Cardiac fibroblast (primary cell): ENCODE measurements around the gene SHB.
A peak's percentile ranks its signal among the peaks of the same experiment; 100 is the strongest.

Experiments
- DNase-seq, 2 donors: peaks; one replicate each; pipeline versions ENCODE4 v3.0.0 to v3.0.0-alpha.2; 2010; ENCODE audit warnings: low read depth in 2 of 2
- H3K4me3 ChIP-seq, 2 donors: replicated peaks in 1 of 2; 1 replicate in 1 of 2; 2 replicates in 1 of 2; pipeline ENCODE4 v1.5.1; 2011; ENCODE audit warnings: low read depth in 2 of 2, low read length in 2 of 2, mild to moderate bottlenecking in 2 of 2, moderate library complexity in 1 of 2
- TF ChIP-seq, protein P1 (sequence below): IDR thresholded peaks from one replicate; pipeline ENCODE4 v1.5.1; 2011; ENCODE audit warnings: low read depth, mild to moderate bottlenecking, low read length, inconsistent platforms

The SHB gene

GRCh38 chr9:38062498-38063362 lies 6.3 kb downstream of the SHB start:
- peak; percentile 64 to 72 for DNase-seq
- H3K4me3 ChIP-seq = no peak overlapping the region
- TF ChIP-seq, protein P1, sequence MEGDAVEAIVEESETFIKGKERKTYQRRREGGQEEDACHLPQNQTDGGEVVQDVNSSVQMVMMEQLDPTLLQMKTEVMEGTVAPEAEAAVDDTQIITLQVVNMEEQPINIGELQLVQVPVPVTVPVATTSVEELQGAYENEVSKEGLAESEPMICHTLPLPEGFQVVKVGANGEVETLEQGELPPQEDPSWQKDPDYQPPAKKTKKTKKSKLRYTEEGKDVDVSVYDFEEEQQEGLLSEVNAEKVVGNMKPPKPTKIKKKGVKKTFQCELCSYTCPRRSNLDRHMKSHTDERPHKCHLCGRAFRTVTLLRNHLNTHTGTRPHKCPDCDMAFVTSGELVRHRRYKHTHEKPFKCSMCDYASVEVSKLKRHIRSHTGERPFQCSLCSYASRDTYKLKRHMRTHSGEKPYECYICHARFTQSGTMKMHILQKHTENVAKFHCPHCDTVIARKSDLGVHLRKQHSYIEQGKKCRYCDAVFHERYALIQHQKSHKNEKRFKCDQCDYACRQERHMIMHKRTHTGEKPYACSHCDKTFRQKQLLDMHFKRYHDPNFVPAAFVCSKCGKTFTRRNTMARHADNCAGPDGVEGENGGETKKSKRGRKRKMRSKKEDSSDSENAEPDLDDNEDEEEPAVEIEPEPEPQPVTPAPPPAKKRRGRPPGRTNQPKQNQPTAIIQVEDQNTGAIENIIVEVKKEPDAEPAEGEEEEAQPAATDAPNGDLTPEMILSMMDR = no peak

- TF ChIP-seq, protein P1 = no peak
- H3K4me3 ChIP-seq = no peak overlapping the region
- no peak for DNase-seq
These were observed 6.9 kb downstream of the SHB start for GRCh38 chr9:38062106-38062497.

- no peak for DNase-seq
- TF ChIP-seq, protein P1 = no peak
- H3K4me3 ChIP-seq = no peak overlapping the region
These were observed 7.6 kb downstream of the SHB start for GRCh38 chr9:38061326-38061977.

DNA sequence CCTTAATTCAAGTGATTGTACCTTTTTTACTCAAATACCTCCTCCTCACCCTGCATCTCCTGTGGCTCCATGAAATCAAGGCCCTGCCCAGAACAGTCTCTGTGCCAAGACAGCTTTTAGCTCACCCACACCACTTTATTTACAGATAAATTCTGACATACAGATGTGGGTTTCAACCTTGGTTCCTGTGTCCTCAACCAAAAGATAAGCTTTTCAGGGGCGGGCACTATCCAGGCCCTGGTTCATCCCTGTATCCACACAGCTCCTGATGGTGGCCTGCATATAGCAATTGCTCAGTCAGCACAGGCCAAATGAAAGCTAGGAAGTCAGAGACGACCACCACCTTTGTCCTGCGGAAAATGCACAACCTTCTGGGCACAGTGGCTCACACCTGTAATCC lies 8.3 kb downstream of the SHB start:
- H3K4me3 ChIP-seq = no peak overlapping the region
- DNase-seq = no peak
- TF ChIP-seq, protein P1 = no peak

DNA sequence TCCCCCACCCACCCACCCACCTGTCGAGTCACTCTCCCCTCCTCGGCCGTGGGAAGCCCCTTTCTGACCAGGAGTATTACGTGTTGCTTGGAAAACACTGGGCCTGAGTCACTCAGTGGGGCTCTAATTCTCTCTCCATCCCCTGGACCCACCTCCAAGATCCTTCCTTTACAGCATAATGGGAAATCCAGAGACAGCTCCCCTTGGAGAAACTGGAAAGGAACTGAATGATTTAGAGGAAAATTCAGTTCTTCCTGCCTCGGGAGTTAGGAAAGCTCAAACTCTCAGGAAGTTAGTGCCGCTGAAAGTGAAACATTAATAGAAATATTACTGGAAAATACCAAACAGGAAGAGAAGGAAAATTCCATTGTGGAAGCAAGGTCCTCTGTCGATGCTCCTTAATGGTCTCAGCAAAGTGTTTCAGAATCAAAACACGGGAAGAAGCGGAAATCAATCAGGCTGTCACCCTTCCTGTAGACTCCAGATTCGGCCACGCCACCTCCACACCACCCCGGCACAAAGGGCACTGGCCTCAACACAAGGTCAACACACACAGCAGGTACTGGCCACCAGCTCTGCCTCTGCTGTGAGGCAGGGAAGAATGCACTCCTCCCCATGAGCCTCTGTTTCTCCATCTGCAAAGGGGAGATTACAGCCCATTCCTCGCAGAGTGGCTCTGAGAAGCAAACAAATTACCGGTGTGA lies 9.6 kb downstream of the SHB start:
- TF ChIP-seq, protein P1 = no peak
- peak in 1 of 2 donors; percentile 55 for DNase-seq

DNA sequence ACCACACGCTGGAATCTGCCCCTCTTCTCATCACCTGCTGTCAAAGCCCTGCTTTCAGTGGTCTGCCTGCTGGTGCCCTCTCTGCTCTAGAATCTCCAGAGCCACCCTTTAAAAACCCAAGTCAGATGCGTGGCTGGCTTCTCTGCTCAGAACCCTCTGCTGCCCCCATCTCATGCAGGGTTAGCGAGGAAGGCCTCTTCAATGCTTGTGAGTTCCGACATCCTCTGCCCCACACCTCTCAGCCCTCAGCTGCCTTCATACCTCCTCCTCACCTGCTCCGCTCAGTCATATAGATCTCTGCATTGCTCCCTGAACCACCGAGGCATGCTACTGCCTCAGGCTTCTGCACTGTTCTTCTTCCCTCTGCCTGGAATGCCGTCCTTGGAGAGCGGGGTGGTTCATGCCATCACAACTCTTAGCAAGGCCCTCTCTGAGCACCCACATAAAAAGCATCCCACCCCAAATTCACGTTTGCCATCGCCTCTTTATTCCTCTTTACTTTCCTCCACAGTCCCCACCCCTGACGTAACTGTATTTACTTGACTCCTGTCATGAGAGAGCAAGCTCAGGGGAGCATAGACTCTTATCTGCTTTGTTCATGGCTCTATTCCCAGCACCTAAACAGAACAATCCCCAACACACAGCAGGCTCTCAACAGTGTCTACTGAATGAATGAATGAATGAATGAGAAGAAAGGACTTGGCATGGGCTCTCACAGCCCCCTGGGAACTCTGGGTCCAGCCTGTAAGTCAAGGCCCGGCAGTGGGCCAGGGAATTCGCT lies 10.4 kb downstream of the SHB start:
- TF ChIP-seq, protein P1 = no peak
- H3K4me3 ChIP-seq = no peak overlapping the region
- no peak for DNase-seq

More for the DNA sequence above, 9.6 kb downstream of the SHB start:
- no peak overlapping the region for H3K4me3 ChIP-seq
